CD8-positive, alpha-beta memory T cell (primary cell): ENCODE data around the gene LY6G6D. TPM values are rescaled to one million over a fixed set of nuclear protein-coding genes. Genes with fewer than 3 reads are reported as not detected.
A peak's percentile ranks its signal among the peaks of the same experiment; 100 is the strongest.

Source experiments
- CTCF ChIA-PET: fragments of 350-600 bp; sonication (Branson Sonifier 250); formaldehyde crosslinking; loops from one replicate; lab custom pipeline; 2021; ENCODE audit warnings: antibody characterized with exemption; lab: Charles Lee
- POLR2A ChIA-PET: fragments of 350-600 bp; sonication (Branson Sonifier 250); formaldehyde crosslinking; loops from one replicate; lab custom pipeline; 2021; ENCODE audit warnings: antibody characterized with exemption; lab: Charles Lee
- DNase-seq, 5 donors: peaks; one replicate each; pipeline versions ENCODE4 v3.0.0 to v3.0.0-alpha.2; 2020 to 2022; ENCODE audit warnings: mixed read lengths in 1 of 5
- H3K27ac ChIP-seq: one replicate; pipeline ENCODE4 v1.7.0; 2013; ENCODE audit warnings: low read depth, mild to moderate bottlenecking, low read length, moderate library complexity
- H3K27me3 ChIP-seq: 2 replicates; pipeline ENCODE4 v1.7.0; 2013; ENCODE audit warnings: low read length, mild to moderate bottlenecking; ENCODE audit not compliant: insufficient read depth, poor library complexity, severe bottlenecking
- H3K36me3 ChIP-seq: 2 replicates; pipeline ENCODE4 v1.7.0; 2013; ENCODE audit warnings: mild to moderate bottlenecking, low read length, moderate library complexity; ENCODE audit not compliant: insufficient read depth
- H3K4me1 ChIP-seq: 2 replicates; pipeline ENCODE4 v1.7.0; 2013; ENCODE audit warnings: mild to moderate bottlenecking, low read length, moderate library complexity; ENCODE audit not compliant: insufficient read depth
- H3K4me3 ChIP-seq: 2 replicates; pipeline ENCODE4 v1.7.0; 2013; ENCODE audit warnings: mild to moderate bottlenecking, low read length
- H3K9me3 ChIP-seq: 2 replicates; pipeline ENCODE4 v1.7.0; 2013; ENCODE audit warnings: mild to moderate bottlenecking, low read length
- H3K27ac Mint-ChIP-seq, 8 donors: one replicate each; pipeline ENCODE4 v1.8.0; 2020 to 2021; ENCODE audit warnings: mixed read lengths in 8 of 8, mild to moderate bottlenecking in 6 of 8, inconsistent platforms in 3 of 8, moderate library complexity in 3 of 8
- H3K27me3 Mint-ChIP-seq, 2 donors: one replicate each; pipeline ENCODE4 v1.8.0; 2020 to 2021; ENCODE audit warnings: mixed read lengths in 2 of 2, mild to moderate bottlenecking in 1 of 2, moderate library complexity in 1 of 2
- H3K36me3 Mint-ChIP-seq, 3 donors: one replicate each; pipeline ENCODE4 v1.8.0; 2020 to 2021; ENCODE audit warnings: mixed read lengths in 3 of 3, inconsistent platforms in 1 of 3, mild to moderate bottlenecking in 1 of 3
- H3K4me1 Mint-ChIP-seq, 3 donors: one replicate each; pipeline ENCODE4 v1.8.0; 2020 to 2021; ENCODE audit warnings: mixed read lengths in 3 of 3, inconsistent platforms in 1 of 3, mild to moderate bottlenecking in 1 of 3
- H3K4me3 Mint-ChIP-seq, 7 donors: one replicate each; pipeline ENCODE4 v1.8.0; 2020 to 2021; ENCODE audit warnings: mixed read lengths in 7 of 7, mild to moderate bottlenecking in 6 of 7, moderate library complexity in 4 of 7, inconsistent platforms in 2 of 7
- H3K9me3 Mint-ChIP-seq, 5 donors: one replicate each; pipeline ENCODE4 v1.8.0; 2020 to 2022; ENCODE audit warnings: mixed read lengths in 5 of 5, mild to moderate bottlenecking in 3 of 5, moderate library complexity in 2 of 5, inconsistent platforms in 1 of 5
- polyA plus RNA-seq: library from polyadenylated mRNA; unstranded; fragments of 300-500 nt; fragmentation: Illumina TruSeq; gene quantifications from one replicate; pipeline ENCODE4 v1.2.3, GENCODE V29; 2021
- total RNA-seq, 2 experiments: library from RNA; stranded (reverse); gene quantifications; one replicate each; pipeline ENCODE4 v1.2.3, GENCODE V29; 2021

Gene LY6G6D, protein sequence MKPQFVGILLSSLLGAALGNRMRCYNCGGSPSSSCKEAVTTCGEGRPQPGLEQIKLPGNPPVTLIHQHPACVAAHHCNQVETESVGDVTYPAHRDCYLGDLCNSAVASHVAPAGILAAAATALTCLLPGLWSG
- not detected for total RNA-seq
- polyA plus RNA-seq: not detected

GRCh38 chr6:31715022-31715958 is at the start of gene LY6G6D:
TSS of gene LY6G6D (plus strand) at chr6:31715348. CDS start at chr6:31715356, 8 bp downstream.
- H3K4me1 Mint-ChIP-seq: peaks cover 10 to 18% (median 14%) of the 10 kb centered on the region in 3 donors
- Histone ChIP-seq H3K4me3 (no peak within 1 kb of the TSS), H3K27me3 (no peaks in the 10 kb centered on the region), H3K4me1 (peaks cover 5% of the 10 kb centered on the region), H3K9me3 (no peaks in the 10 kb centered on the region), H3K36me3 (no peaks in the 10 kb centered on the region), H3K27ac (no peak within 1 kb of the TSS)
- no peaks in the 10 kb centered on the region for H3K9me3 Mint-ChIP-seq
- peaks cover 0 to 2% of the 10 kb centered on the region in 2 donors for H3K27me3 Mint-ChIP-seq
- DNase-seq: no peak
- H3K27ac Mint-ChIP-seq: peak within 1 kb of the TSS in 1 of 8 donors; percentile 17
- CTCF ChIA-PET: interaction anchor here (1.3 kb wide), 1 partner anchor 54 kb away, joined by 3 read pairs; no protein-coding TSS in a partner anchor
- POLR2A ChIA-PET: no interaction called here
- no peaks in the 10 kb centered on the region for H3K36me3 Mint-ChIP-seq
- no peak within 1 kb of the TSS for H3K4me3 Mint-ChIP-seq

GRCh38 chr6:31665501-31666336 is 49.4 kb upstream of the LY6G6D start, which contains the start of gene CSNK2B:
TSS of gene CSNK2B (plus strand) at chr6:31666080. CDS start at chr6:31666832, 752 bp downstream.
- peaks cover 41% of the 10 kb centered on the region for H3K36me3 ChIP-seq
- peak; percentile 98 for DNase-seq

GRCh38 chr6:31666337-31666965 is 48.7 kb upstream of the LY6G6D start:
- peak overlapping the region; percentile 97 for H3K27ac ChIP-seq
- Mint-ChIP-seq H3K4me1 (peaks cover 49 to 67% (median 54%) of the 10 kb centered on the region in 3 donors), H3K4me3 (peak overlapping the region; percentile 93 to 99 (median 94)), H3K36me3 (peaks cover 0 to 88% (median 8%) of the 10 kb centered on the region in 3 donors), H3K27me3 (no peaks in the 10 kb centered on the region), H3K9me3 (no peaks in the 10 kb centered on the region), H3K27ac (peak overlapping the region; percentile 91 to 100 (median 98))
- H3K27me3 ChIP-seq: no peaks in the 10 kb centered on the region
- peaks cover 41% of the 10 kb centered on the region for H3K4me1 ChIP-seq
- peak overlapping the region; percentile 97 for H3K4me3 ChIP-seq
- CTCF ChIA-PET: no interaction called here
- peaks cover 48% of the 10 kb centered on the region for H3K36me3 ChIP-seq
- DNase-seq: no peak
- POLR2A ChIA-PET: interaction anchor here (0.9 to 3.1 kb wide), 3 partner anchors 14 to 90 kb away, joined by 3 to 13 read pairs (median 5); partner anchors contain the start of genes ABHD16A and BAG6
- no peaks in the 10 kb centered on the region for H3K9me3 ChIP-seq

More at GRCh38 chr6:31665501-31666336, 49.4 kb upstream of the LY6G6D start, which contains the start of gene CSNK2B:
- Mint-ChIP-seq H3K36me3 (peaks cover 0 to 86% (median 8%) of the 10 kb centered on the region in 3 donors), H3K4me1 (peaks cover 55 to 73% (median 61%) of the 10 kb centered on the region in 3 donors), H3K9me3 (no peaks in the 10 kb centered on the region), H3K27me3 (no peaks in the 10 kb centered on the region), H3K4me3 (peak within 1 kb of the TSS; percentile 93 to 99 (median 94)), H3K27ac (peak within 1 kb of the TSS; percentile 91 to 100 (median 98))
- Histone ChIP-seq H3K4me1 (peaks cover 47% of the 10 kb centered on the region), H3K4me3 (peak within 1 kb of the TSS; percentile 97), H3K27ac (peak within 1 kb of the TSS; percentile 97), H3K27me3 (no peaks in the 10 kb centered on the region), H3K9me3 (no peaks in the 10 kb centered on the region)
- CTCF ChIA-PET: interaction anchor here (1.2 to 4.5 kb wide), 4 partner anchors 13 to 197 kb away, joined by 3 to 39 read pairs (median 6); partner anchors contain the start of genes BAG6, DDAH2 and NEU1
- POLR2A ChIA-PET: interaction anchor here (0.7 to 6.0 kb wide), 10 partner anchors 13 to 306 kb away, joined by 3 to 112 read pairs (median 6); partner anchors contain the start of genes ABHD16A, APOM, BAG6 and DDX39B

DNA sequence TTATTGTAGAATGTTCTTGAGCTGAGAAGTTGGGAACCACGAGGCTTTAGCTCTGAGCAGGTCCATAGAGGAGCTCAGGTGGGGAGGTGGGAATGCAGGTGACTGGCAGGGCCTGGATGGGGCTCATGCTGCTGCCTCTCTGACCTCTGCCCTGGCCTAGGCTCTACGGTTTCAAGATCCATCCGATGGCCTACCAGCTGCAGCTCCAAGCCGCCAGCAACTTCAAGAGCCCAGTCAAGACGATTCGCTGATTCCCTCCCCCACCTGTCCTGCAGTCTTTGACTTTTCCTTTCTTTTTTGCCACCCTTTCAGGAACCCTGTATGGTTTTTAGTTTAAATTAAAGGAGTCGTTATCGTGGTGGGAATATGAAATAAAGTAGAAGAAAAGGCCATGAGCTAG is 45.5 kb upstream of the LY6G6D start, which contains the start of gene LY6G5B:
Gene LY6G5B, plus strand, starts transcription at position 301 of the 400 bp plus-strand sequence. CDS start 975 bp downstream, outside the sequence.
- peaks cover 0 to 82% (median 11%) of the 10 kb centered on the region in 3 donors for H3K36me3 Mint-ChIP-seq
- H3K4me3 ChIP-seq: no peak within 1 kb of the TSS
- ChIA-PET POLR2A (interaction anchor here (0.5 to 1.1 kb wide), 3 partner anchors 77 to 194 kb away, joined by 3 to 4 read pairs (median 3); partner anchors contain the start of gene NCR3), CTCF (interaction anchor here (0.9 to 1.3 kb wide), 2 partner anchors 14 to 17 kb away, joined by 4 read pairs; partner anchors contain the start of gene BAG6)
- H3K9me3 ChIP-seq: no peaks in the 10 kb centered on the region
- peak within 1 kb of the TSS in 3 of 8 donors; percentile 22 to 52 (median 36) for H3K27ac Mint-ChIP-seq
- peaks cover 23 to 37% (median 32%) of the 10 kb centered on the region in 3 donors for H3K4me1 Mint-ChIP-seq
- peaks cover 20% of the 10 kb centered on the region for H3K4me1 ChIP-seq
- peaks cover 49% of the 10 kb centered on the region for H3K36me3 ChIP-seq
- H3K9me3 Mint-ChIP-seq: no peaks in the 10 kb centered on the region
- DNase-seq: no peak
- H3K4me3 Mint-ChIP-seq: peak within 1 kb of the TSS in 1 of 7 donors; percentile 73
- H3K27ac ChIP-seq: no peak within 1 kb of the TSS
- no peaks in the 10 kb centered on the region for H3K27me3 Mint-ChIP-seq
- H3K27me3 ChIP-seq: no peaks in the 10 kb centered on the region

GRCh38 chr6:31676322-31676903 is 38.7 kb upstream of the LY6G6D start:
- Histone ChIP-seq H3K27ac (no peak overlapping the region), H3K27me3 (no peaks in the 10 kb centered on the region), H3K36me3 (peaks cover 8% of the 10 kb centered on the region), H3K9me3 (no peaks in the 10 kb centered on the region), H3K4me3 (no peak overlapping the region), H3K4me1 (peaks cover 7% of the 10 kb centered on the region)
- no peaks in the 10 kb centered on the region for H3K27me3 Mint-ChIP-seq
- POLR2A ChIA-PET: no interaction called here
- CTCF ChIA-PET: no interaction called here
- H3K36me3 Mint-ChIP-seq: peaks cover 0 to 22% (median 7%) of the 10 kb centered on the region in 3 donors
- DNase-seq: no peak
- H3K4me1 Mint-ChIP-seq: peaks cover 12 to 14% (median 14%) of the 10 kb centered on the region in 3 donors
- peak overlapping the region in 4 of 8 donors; percentile 40 to 90 (median 61) for H3K27ac Mint-ChIP-seq
- H3K9me3 Mint-ChIP-seq: no peaks in the 10 kb centered on the region
- H3K4me3 Mint-ChIP-seq: peak overlapping the region in 1 of 7 donors; percentile 36

DNA sequence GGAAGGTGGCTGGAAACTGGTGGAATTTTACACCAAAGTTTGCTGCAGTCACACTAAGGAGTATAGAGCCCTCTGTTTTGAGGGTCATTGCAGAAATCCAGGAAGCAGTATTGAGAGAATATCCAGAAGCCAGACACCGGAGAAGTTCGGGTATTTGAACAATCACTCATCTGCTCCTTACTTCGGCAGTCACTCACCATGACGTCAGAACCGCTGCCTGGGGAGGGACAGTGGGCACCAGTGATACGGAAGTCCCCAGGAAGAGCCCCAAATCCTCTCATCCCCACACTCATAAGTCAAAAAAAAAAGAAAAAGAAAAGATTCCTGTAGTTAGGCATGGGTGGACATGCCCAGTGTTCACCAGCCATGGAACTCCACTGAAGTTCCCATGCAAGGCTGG is 38.2 kb upstream of the LY6G6D start:
- H3K4me1 Mint-ChIP-seq: peaks cover 16 to 19% (median 16%) of the 10 kb centered on the region in 3 donors
- H3K27ac Mint-ChIP-seq: peak overlapping the region in 3 of 8 donors; percentile 40 to 90 (median 55)
- H3K4me3 ChIP-seq: no peak overlapping the region
- POLR2A ChIA-PET: no interaction called here
- no peaks in the 10 kb centered on the region for H3K27me3 ChIP-seq
- peak overlapping the region in 1 of 7 donors; percentile 36 for H3K4me3 Mint-ChIP-seq
- no peak overlapping the region for H3K27ac ChIP-seq
- H3K36me3 Mint-ChIP-seq: peaks cover 0 to 17% (median 7%) of the 10 kb centered on the region in 3 donors
- H3K36me3 ChIP-seq: peaks cover 3% of the 10 kb centered on the region
- DNase-seq: no peak
- H3K9me3 Mint-ChIP-seq: no peaks in the 10 kb centered on the region
- H3K4me1 ChIP-seq: peaks cover 10% of the 10 kb centered on the region
- no peaks in the 10 kb centered on the region for H3K9me3 ChIP-seq
- no peaks in the 10 kb centered on the region for H3K27me3 Mint-ChIP-seq
- CTCF ChIA-PET: interaction anchor here (2.0 kb wide), 1 partner anchor 153 kb away, joined by 6 read pairs; no protein-coding TSS in a partner anchor
